CD4-positive, alpha-beta T cell treated with Interleukin-4 for 1 hour (primary cell): Measurements from ENCODE around the gene RPL4.

Experiments
- DNase-seq, 2 donors: peaks; one replicate each; pipeline ENCODE4 v3.0.0-alpha.2; 2020 to 2022

RPL4 gene

DNA sequence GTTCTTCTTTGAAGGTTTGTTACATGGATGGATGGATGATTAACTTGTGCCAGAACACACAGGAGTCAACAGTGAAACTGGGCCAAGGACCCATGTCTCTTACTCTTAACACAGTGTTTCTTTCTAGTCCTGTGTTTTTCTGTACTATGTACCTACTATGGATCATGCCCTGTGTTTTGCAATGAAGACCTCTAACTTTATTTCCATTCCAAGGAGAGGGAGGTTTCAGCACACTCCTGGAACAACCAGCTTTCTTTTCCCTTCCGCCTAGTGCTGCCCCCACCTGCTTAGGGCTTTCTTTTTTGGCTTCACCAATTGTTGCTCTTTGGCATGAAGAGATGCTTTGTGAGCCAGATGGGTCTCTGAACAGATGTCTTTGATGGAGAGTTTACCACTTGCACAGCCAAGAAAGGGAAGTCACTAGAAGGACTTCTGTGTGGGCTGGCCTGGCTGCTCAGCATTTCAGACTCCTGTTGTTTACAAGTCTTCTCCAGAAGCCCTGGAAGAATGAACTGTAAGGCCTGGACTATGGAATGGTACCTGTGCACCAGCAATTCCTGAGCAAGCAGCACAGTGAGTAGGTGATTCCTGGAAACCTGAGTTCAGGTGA, 51.6 kb downstream of the RPL4 start:
- no peak for DNase-seq

DNA sequence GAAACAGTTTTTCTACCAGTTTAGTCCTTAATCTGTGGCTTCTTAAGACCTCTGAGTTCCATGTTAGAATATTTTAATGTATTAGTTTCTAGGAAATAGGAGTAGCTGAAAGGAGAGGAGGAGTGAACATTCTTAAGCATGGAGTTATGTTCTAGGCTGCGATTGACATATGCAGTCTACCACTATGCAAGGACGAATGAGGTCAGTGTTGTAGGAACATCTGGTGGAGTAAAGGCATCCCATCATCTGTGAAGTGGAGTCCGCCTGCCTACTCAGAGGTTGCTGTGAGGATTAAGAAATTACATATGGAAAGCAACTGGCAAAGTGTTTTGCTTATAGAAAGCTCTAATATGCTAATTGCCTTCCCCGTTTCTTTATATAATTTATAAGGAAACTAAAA, 52.2 kb downstream of the RPL4 start:
- no peak for DNase-seq
